Astrocyte (in vitro differentiated cells and primary cell): ENCODE results near the gene KIAA0825.

ENCODE experiments used
- CTCF ChIP-seq: IDR thresholded peaks from 2 replicates; pipeline ENCODE4 v1.5.1; 2011; ENCODE audit warnings: low read depth, mild to moderate bottlenecking, inconsistent platforms, low read length, moderate library complexity; ENCODE audit not compliant: insufficient read depth
- EZH2 ChIP-seq: IDR thresholded peaks from 2 replicates; pipeline ENCODE4 v1.6.1; 2012; ENCODE audit warnings: mild to moderate bottlenecking, low read length, inconsistent platforms; ENCODE audit not compliant: insufficient read depth

- TF ChIP-seq CTCF (no peak), EZH2 (no peak)
Observed at GRCh38 chr5:94571415-94571814, 47.0 kb downstream of the KIAA0825 start.
